ENCODE results near the gene TAP1. TPM values are rescaled to one million over a fixed set of nuclear protein-coding genes. Genes with fewer than 3 reads are reported as not detected.
A peak's percentile ranks its signal among the peaks of the same experiment; 100 is the strongest.

TAP1 gene
- total and polyA plus RNA-seq, 10 of the 15 experiments (the other 5 are each of a cell fraction or from before 2014, with no cell fraction given): 33.4 to 249 (median 169) TPM

DNA sequence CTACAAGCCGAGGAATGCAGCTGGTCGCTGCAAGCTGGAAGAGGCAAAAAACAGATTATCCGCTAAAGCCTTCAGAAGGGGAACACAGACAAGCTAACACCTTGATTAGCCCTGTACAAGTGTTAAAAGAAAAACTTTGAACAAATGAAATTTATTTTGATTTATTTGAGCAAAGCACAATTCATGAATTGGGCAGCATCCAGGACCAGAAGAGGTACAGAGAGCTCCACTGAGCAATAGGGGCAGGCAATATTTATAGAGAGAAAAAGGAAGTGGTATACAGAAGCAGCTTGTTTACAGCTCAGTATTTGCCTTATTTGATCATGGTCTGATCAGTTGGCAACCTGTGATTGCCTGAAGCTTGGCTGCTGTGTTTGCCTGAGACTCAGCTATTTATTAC is 54.3 kb downstream of the TAP1 start:
- ChIA-PET SMC1A (ENCODE audit: uncharacterized antibody, unreplicated experiment) (interaction anchor here (0.6 to 7.4 kb wide), 16 partner anchors 10 to 935 kb away, joined by 3 to 53 read pairs (median 4); no protein-coding TSS in a partner anchor), CTCF (interaction anchor here (0.7 to 4.1 kb wide), 15 partner anchors 9 to 385 kb away, joined by 3 to 36 read pairs (median 6); partner anchors contain the start of gene TAP2), RAD21 (ENCODE audit: unreplicated experiment) (interaction anchor here (1.1 to 4.3 kb wide), 6 partner anchors 10 to 186 kb away, joined by 3 to 26 read pairs (median 9); partner anchors contain the start of gene TAP2), POLR2A (no interaction called here)
- intact Hi-C loops (cut with micrococcal nuclease; ENCODE audit: unreplicated experiment): loop anchor here (5.0 kb wide), 1 partner anchor 552 kb away; no protein-coding TSS in a partner anchor
- TF ChIP-seq, protein P1, sequence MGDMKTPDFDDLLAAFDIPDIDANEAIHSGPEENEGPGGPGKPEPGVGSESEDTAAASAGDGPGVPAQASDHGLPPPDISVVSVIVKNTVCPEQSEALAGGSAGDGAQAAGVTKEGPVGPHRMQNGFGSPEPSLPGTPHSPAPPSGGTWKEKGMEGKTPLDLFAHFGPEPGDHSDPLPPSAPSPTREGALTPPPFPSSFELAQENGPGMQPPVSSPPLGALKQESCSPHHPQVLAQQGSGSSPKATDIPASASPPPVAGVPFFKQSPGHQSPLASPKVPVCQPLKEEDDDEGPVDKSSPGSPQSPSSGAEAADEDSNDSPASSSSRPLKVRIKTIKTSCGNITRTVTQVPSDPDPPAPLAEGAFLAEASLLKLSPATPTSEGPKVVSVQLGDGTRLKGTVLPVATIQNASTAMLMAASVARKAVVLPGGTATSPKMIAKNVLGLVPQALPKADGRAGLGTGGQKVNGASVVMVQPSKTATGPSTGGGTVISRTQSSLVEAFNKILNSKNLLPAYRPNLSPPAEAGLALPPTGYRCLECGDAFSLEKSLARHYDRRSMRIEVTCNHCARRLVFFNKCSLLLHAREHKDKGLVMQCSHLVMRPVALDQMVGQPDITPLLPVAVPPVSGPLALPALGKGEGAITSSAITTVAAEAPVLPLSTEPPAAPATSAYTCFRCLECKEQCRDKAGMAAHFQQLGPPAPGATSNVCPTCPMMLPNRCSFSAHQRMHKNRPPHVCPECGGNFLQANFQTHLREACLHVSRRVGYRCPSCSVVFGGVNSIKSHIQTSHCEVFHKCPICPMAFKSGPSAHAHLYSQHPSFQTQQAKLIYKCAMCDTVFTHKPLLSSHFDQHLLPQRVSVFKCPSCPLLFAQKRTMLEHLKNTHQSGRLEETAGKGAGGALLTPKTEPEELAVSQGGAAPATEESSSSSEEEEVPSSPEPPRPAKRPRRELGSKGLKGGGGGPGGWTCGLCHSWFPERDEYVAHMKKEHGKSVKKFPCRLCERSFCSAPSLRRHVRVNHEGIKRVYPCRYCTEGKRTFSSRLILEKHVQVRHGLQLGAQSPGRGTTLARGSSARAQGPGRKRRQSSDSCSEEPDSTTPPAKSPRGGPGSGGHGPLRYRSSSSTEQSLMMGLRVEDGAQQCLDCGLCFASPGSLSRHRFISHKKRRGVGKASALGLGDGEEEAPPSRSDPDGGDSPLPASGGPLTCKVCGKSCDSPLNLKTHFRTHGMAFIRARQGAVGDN (IDR thresholded peaks at IDR 0.05): no peak
- peak; percentile 40; the same call in 1 of the 2 replicates for TF ChIP-seq SPI1 (IDR thresholded peaks at IDR 0.05; ENCODE audit: borderline replicate concordance, insufficient read depth, low read depth, low read length)
- Histone ChIP-seq H3K27ac (ENCODE audit: control insufficient read depth, insufficient read depth) (no peak overlapping the region), H3K4me1 (ENCODE audit: control insufficient read depth, insufficient read depth, low read length) (peaks cover 18% of the 10 kb centered on the region), H3K4me3 (no peak overlapping the region), H3K9me3 (replicated peaks; ENCODE audit: control insufficient read depth, insufficient read depth, low read length) (no peaks in the 10 kb centered on the region; the same call in 1 of the 3 replicates), H3K79me2 (ENCODE audit: control insufficient read depth, insufficient read depth, low read length) (no peaks in the 10 kb centered on the region), H3K9ac (ENCODE audit: control insufficient read depth, insufficient read depth, low read length) (no peak overlapping the region), H3K36me3 (ENCODE audit: control insufficient read depth in 2 of 2, insufficient read depth in 2 of 2, low read length in 1 of 2) (no peaks in the 10 kb centered on the region), H3K27me3 (replicated peaks in 1 of 2; ENCODE audit: control insufficient read depth in 2 of 2, insufficient read depth in 2 of 2, low read length in 1 of 2) (no peaks in the 10 kb centered on the region), H3K4me2 (ENCODE audit: control insufficient read depth, insufficient read depth) (no peak overlapping the region), H2AFZ (ENCODE audit: control insufficient read depth, low read depth, low read length) (no peak overlapping the region), H4K20me1 (ENCODE audit: control insufficient read depth, insufficient read depth) (no peaks in the 10 kb centered on the region)
- in situ Hi-C loops (cut with MboI): no loop called here
- WGBS (ENCODE audit: insufficient coverage, insufficient replicate concordance, low lambda C conversion rate, missing lambda C conversion rate): 92% methylated on average over 3 of the region's 3 CpGs
- no TSS peak for BruUV-seq (replicated peaks)
- ATAC-seq (no peak), DNase-seq (ENCODE audit: low read depth, low spot score) (no peak), FAIRE-seq (no peak)
